Muscle of arm (tissue), 12 donors: ENCODE data around the gene FUT3. TPM values are rescaled to one million over a fixed set of nuclear protein-coding genes. Genes with fewer than 3 reads are reported as not detected.

Experiments used
- DNase-seq: peaks from one replicate; pipeline ENCODE4 v3.0.0-alpha.2; 2013
- polyA plus RNA-seq, 12 donors: library from polyadenylated mRNA; unstranded; fragments of 120-200 nt; gene quantifications; one replicate each; pipeline ENCODE4 v1.2.1, GENCODE V29; 2013; ENCODE audit not compliant: insufficient read length in 12 of 12

Gene FUT3
- polyA plus RNA-seq, 12 donors: 0.15 to 1.4 (median 0.42) TPM; not detected in 6

DNA sequence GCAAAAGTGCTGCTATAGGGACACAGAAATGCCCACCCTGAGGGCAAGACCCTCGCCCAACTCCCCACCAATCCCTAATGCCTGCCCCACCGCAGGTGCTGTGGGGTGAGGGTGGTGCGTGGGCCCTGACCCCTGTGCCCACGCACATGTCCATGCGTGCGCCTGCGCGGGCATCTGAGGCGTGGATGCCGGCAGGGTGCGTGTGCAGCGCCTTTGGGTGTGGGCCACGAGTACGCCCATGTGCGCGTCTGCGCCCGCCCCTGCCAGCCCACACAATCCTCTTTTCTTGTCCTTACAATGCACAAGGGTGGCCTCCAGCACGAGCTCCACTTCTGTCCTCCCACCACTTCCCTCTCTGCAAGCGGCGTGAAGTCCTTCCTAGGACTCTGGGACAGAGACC, 26.1 kb downstream of the FUT3 start:
- no peak for DNase-seq

DNA sequence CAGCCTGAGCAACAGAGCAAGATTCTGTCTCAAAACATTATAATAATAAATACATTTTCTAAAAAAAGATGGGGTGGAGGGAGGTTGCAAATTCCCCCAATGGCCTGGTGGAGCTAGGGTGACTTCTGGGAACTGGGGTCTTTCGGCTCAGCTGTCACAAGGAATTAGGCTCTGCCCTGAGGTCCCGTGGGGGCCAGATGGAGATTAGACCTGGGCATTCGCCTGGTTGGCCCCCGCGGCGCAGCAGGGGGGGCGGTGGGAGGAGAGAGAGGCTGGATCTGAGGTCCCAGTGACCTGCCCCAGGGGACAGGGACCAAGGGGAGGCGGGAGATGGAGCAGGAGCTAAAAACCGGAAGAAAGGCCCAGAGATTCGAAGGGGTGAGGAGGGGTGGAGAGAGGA, 26.5 kb downstream of the FUT3 start:
- DNase-seq: no peak

DNA sequence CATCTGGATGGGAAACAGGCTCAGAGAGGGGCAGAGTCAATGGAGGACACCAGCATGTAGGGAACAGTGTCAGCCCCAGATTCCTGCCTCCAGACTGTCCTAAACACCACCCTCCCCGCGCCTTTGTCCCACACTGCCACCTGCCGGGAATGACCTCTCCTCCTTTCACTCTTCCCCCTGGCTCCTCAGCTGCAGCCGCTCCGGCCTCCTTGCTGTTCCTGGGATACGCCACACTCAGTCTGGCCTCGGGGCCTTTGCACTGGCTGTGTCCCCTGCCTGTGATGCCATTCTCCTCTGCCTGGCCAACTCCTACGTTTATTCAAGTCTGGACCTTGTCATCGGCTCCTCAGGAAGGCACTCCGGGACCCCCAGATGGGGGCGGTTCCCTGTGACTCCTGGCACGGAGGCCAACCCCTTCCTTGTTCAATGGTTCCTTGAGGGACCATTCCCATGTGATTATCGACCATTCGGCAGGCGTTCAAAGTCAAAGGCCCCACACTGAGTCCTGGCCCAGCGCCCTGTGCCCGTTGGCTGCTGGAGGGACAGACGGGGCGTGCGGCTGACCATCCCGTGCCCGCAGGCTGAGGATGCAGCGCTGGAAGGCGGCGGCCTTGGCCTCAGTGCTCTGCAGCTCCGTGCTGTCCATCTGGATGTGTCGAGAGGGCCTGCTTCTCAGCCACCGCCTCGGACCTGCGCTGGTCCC, 27.5 kb downstream of the FUT3 start:
- DNase-seq: no peak

DNA sequence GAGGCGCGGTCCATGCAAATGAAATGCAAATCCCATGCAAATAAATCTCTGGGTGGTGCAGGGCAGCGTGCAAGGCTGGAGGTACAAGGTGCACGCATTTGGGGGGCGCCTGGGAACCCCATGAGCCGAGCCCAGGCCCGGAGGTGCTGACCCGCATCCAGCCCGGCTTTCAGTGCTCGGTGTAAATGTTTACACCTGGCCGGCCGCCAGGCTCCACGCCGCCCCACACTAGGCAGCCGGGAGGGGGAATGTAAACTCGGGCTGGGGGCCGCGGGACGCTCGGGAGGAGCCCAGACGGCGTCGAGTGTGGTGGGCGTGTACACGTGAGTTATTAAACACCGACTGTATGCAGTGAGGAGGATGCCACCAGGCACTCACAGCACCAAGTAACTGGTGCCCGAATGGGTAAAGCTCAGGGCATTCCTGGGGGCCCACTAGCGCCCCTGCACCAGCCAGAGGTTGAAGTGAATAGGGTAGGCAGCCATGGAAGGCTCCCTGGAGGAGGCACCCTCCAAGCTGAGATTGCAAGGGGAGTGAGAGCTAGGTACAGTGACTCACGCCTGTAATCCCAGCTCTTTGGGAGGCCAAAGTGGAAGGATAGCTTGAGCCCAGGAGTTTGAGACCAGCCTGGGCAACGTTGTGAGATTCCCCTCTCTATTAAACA, 28.9 kb downstream of the FUT3 start:
- no peak for DNase-seq

DNA sequence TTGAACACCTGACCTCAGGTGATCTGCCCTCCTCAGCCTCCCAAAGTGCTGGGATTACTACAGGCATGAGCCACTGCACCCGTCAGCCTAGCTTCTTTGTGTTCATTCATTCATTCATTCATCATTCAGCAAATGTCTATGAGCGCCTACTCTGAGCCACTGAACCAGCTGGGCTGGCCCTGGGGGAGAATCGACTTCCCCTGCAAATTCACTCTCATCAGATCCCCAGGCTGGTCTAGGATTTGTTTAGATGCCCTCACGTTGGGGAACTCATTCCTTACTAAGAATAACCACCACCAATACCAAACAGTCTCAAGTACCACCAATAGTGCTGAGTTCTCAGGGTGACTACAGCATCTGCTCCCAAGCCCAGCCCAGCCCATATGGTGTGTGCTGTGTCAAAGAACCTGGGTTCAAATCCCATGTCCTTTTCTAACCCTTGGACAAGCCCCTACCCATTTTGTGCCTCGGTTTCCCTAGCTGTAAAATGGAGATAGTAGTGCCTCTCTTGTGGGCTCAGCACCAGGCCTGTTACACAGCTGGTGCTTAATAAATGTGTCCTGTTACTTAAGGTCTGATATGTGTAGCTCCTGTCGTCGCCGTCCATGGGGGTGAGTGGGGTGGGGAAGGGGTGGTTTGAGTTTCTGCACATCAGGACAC, 29.6 kb downstream of the FUT3 start:
- no peak for DNase-seq

DNA sequence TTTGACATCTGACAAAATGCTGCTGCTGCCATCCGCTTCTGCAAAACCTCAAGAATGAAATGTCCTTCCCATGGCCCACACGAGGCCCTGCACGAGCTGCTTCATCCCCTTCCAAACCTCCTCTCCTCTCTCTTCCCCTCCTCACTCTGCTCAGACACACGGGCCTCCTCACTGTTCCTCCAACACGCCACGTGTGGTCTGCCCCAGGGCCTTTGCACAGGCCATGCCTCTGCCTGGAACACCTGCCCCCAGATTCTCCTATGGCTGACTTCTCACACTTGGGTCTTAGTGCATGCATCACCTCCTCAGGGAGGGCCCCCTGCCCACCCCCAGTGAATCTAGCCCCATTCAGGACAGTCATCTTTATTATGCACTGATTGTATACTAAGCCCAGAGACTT, 30.5 kb downstream of the FUT3 start:
- DNase-seq: no peak

DNA sequence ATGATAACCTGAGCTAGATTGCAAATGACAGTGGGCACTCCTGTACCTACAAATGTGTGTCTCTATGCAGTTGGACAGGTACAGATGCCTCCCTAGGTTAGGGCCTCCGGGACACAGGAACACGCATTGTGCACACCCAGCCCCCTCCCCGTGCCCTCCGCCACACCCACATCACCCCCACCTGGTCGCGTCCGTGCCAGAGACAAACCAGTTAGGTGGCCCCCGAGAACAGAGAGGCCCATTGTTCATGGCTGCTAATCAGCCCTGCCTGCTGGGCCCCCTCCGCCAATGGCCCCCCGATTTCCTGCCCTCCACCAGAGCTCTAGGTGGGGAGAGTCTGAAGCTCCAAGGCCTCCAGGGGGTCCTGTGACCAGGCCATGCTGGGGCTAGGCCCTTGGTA, 32.7 kb downstream of the FUT3 start:
- no peak for DNase-seq

DNA sequence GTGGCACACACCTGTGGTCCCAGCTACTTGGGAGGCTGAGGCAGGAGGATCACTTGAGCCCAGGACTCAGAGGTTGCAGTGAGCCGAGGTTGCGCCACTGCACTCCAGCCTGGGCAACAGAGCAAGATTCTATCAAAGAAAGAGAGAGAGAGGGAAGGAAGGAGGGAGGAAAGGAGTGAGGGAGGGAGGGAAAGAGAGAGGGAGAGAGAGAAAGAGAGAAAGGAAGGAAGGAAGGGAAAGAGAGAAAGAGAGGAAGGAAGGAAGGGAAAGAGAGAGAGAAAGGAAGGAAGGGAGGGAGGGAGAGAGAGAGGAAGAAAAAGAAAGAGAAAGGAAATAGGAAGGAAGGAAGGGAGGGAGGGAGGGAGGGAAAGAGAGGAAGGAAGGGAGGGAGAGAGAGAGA, 34.0 kb downstream of the FUT3 start:
- no peak for DNase-seq

DNA sequence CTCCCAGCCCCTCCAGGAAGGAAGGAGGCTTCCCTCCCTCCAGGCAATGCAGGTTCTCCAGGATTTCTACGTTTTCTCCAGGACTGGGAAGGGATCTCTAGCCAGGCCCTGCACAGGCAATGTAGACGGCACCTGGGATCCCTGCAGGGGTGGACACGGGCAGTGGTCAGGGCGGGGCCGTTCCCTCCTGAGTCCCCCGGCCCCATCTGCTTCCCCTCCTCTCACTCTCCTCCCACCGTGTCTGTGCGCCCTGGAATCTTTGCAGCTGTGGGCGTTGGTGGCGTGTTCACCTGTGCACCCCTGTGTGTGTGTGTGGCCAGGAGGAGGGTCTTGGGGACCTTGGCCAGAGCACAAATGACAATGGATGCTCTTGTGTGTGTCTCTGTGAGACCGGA, 36.4 kb downstream of the FUT3 start:
- no peak for DNase-seq

DNA sequence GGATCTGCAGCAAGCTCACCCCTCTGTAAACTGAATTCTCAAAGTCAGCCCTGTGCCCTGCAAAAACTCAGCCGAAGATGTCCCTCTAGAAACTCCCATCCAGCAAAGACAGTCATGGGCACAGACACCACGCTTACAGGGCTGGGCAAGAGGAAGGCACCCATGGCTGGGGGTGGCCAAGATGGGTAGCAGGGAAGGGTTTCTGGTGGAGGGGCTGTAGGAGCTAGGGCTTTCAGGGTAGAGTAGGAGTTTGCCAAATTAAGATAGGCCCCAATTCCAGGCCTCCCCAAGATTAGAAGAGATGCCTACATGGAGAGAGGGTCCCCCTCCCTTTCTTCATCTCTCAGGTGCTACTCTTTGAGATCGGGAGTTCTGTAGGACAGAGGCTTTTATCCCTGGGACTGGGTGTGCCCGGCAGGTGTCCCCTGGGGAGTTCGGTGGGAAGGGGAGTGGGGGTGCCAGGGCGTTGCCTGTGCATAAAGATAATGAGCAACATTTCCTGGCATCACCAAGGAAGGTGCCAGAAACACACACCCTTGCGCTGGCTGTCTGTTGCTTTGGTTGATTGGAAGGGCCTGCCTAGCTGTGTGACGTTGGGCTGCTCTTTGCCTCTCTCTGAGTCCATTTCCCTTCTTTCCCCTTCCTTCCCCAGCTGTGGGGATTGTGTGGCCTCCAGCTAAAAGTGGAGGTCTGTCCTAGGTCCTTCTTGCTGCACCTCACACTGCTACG, 37.0 kb downstream of the FUT3 start:
- no peak for DNase-seq

DNA sequence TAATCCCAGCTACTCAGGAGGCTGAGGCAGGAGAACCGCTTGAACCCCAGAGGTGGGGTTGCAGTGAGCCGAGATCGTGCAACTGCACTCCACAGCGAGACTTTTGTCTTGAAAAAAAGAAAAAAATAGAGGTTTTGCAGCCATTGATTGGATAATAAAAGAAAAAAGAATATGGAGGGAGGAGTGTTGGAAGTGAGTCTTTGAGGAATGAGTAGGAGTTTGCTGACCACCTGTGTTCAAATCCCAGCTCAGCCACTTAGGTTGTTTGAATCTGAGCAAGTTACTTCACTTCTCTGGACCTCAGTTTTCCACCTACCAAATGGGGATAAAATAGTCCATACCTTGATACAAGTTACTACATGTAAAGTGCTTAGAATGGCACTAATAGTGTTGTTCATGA, 40.1 kb downstream of the FUT3 start:
- DNase-seq: no peak

DNA sequence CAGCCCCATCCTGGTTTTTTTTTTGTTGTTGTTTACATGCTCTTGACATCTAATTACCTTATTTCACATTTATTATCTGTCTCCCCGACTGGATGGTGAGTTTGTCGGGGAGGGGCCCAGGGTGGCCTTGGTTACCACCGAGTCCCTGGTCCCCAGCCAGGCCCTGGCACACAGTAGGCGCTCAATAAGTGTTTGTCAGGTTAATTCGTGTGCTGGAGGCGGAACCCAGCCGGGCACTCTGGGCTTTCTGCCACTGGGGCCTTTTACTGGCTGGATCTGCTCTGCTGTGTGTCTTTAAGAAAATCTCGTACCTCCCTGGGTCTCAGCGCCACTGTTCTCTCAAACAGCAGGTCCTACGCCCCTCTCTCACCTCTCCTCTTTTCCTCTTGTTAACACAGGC, 41.8 kb downstream of the FUT3 start:
- no peak for DNase-seq

DNA sequence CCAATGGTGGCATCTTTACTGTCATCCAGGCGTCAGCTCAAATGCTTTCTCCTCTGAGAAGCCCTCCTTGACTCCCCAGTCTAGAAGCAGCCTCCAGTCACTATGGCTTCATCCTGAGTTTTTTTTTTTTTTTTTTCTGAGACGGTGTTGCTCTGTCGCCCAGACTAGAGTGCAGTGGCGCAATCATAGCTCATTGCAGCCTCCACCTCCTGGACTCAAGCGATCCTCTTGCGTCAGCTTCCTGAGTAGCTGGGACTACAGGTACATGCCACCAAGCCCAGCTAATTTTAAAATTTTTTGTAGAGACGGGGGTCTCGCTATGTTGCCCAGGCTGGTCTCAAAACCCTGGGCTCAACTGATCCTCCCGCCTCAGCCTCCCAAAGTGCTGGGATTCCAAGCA, 42.2 kb downstream of the FUT3 start:
- DNase-seq: no peak

DNA sequence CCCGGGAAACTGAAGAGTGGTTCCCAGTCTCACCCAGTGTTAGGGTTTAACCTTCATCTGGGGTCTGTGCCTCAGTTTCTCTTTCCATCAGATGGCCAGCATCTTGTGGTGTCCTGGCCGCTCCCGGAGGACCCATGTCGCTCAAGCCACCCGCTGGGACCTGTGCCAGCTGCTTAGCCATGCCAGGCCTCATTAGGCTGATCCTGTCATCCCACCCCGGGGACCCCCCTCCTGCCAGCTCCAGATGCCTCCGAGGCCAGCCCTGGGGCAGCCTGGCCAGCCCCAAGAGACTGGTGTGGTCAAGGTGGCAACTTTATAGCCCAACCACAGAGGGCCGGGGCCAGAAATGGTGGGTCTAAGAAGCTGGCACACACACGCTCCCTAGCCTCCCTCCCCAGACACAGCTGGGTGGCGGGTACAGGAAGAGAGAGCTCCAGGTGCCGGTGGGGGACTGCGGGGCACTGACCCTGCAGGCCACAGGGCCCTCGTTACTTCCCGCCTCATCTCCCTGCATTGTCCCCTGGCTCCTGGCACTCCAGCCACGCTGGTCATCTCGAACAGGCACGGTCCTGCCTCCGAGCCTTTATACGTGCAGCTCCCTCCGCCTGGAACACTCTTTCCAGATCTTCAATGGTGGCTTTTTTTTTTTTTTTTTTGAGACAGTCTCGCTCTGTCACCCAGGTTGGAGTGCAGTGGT, 43.0 kb downstream of the FUT3 start:
- no peak for DNase-seq

DNA sequence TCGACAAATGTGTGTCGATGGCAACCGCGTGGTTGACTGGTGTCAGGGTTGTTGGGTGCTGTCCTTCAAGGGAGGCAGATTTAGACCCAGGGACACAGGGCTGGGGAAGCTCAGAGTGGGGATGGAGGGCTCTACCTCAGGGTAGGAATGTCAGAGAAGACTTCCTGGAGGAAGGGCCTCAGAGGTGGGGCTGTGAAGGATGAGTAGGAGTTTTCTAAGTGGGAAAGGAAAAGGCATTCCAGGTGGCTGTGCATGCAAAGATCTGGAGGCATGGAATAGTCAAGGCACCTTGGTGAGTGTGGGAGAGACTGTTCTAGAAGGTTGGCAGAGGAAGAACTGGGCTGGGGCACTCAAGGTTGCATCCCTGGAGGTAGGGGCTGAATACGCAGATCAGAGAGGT, 44.3 kb downstream of the FUT3 start:
- no peak for DNase-seq

DNA sequence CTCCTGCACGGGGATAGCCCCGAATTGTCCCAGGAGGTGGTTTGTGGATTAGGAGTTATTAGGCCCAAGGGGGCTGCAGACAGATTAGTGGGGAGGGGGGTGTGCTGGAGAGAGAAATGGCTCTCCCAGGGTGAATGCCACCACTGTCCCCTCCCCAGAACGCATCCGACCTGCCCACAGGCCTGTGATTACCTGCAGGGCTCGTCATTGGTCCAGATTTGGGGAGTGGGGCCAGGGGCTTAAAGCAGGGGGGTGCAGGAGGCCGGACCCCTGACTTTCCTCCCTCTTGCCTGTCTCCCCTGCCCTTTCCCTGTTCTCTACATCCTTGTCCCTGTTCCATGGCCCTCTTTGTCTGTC, 45.1 kb downstream of the FUT3 start:
- DNase-seq: no peak

DNA sequence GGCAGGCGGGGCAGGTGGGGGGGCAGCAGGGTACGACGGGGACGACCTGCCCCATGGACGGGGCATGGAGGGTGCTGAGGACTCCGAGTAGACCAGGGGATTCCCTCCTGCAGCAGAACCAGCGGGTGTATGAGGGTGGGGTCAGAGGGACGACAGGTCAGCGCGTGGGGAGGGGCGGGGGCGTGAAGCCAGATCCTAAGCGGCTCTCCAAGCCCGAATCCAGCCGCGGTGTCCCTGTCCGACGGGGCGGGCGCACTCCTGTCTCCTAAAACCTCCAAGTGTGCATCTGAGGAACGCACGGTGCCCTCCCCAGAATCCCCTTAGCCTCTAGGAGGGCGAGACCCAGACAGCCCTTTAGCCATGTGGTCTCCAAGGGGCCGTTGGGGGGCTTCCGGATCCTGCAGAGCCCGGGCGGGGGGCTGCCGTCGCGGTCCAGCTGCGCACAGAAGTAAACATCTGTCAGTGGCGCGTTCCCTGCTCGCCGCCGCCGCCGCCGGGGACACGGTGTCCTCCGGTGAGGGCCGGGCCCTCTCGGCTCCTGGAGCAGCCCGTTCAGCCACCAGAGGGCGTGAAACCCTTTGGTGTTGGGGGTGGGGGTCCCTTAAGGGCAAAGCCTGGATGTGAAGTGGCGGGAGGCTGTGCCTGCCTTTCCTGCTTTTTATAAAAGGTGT, 45.7 kb downstream of the FUT3 start:
- DNase-seq: peak; percentile 36

DNA sequence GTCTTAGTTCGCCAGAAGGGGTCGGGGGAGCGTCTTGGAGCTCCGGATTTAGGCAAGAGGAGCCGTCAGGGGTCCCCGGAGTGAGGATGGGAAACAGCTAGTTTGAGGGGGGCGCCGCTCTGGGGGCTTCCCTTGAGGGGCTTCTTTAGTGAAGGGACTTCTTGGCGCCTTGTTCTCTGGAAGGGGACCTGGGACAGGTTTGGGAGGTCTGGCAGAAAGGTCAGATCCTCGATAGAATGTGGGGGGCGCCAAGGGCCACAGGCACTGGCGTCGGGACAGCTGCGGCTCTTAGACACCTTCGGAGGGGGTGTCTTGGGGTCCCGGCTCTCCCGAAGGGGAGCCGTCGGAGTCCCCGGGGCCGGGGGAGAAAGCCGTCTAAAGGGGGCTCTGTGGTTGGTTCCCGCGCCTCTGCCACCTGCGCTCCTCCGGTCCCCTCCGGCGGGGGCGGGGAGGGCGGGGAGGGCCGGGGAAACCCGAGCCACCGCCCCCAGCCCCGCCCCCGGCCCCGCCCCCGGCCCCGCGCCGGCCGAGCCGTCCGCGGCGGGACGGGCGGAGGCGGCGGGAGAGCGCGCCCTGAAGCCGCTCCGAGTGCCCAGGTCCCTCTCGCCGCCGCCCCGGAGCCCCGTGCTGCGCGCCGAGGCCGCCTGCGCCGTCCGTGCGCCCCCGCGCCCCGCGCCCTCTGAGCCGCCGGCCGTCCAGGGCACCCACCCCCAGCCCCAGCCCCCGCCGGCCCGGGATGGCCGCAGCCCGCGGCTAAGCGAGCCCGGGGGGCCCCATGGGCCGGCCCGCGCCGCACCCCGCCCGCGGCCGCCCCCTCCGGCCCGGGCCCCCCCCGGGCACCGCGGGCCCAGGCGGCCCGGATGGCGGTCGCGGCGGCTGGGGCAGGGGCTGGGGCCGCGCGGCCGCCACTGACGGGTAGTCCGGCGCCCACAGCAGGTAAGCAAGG, 46.5 kb downstream of the FUT3 start, which contains the start of gene NRTN:
Gene NRTN (plus strand): TSS at position 552 of the 946 bp plus-strand sequence. CDS start 19,099 bp downstream, outside the sequence.
- no peak for DNase-seq

DNA sequence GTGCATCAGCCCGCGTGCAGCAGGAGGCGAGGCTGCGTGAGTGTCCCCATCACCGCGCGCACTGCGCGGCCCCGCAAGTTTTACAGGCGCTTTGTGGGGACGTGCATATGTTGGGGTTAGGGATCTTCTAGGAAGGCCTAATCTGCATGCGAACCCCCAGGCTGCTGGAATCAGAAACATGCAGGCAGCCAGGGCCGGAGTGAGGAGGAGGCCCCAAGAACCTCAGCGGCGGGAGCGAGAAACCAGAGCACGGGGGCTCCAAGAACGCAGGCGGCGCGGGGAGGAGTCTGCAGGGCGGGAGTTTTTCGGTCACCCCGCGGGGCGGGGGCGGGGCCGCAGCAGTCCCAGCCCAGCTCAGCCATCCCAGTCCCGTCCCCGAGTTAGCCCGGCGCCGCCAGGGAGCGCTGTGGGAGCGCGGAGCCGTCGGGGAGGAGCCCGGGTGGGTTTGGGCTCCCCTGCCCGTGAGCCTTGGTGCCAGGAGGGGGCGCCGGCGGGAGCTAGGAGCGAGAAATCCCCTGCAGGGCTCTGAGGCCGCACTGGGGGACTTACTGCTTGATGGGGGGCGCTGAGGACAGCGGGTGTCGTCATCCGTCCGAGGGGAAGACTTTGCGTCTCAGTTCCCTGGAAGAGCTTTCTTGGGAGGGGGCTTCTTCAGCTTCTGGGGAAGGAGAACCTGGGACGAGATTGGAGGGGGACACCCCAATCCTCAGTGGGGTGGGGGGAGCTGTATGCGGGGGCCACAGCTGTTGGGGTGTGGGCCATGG, 47.3 kb downstream of the FUT3 start:
- DNase-seq: peak; percentile 91

DNA sequence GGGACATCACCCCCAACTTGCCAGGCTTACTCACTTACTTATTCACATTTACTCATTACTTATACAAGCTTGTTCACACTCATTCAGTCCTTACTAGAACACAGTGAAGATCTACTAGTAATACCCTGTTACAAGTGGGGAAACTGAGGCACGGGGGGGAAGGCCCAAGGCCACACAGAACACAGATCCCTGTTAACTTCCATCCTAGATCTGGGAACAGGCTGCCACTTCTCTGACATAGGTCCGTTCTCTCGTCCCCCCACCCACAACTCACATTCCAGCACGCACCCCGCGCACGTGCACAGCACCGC, 47.9 kb downstream of the FUT3 start:
- peak; percentile 20 for DNase-seq
